Keratinocyte (primary cell): ENCODE data around the gene MN1. TPM values are rescaled to one million over a fixed set of nuclear protein-coding genes. Genes with fewer than 3 reads are reported as not detected.

ENCODE experiments used
- DNase-seq: peaks from one replicate; pipeline ENCODE4 v3.0.0-alpha.2; 2011; ENCODE audit warnings: low read depth, missing footprints, low spot score
- FAIRE-seq: peaks from 2 replicates; lab custom pipeline; 2011; peaks lifted over from hg19 to GRCh38; lab: Jason Lieb, UNC
- H2AFZ ChIP-seq: 2 replicates; pipeline ENCODE4 v1.6.0; 2012; ENCODE audit warnings: low read length, control low read depth, inconsistent platforms; ENCODE audit not compliant: control insufficient read depth
- H3K27ac ChIP-seq: 2 replicates; pipeline ENCODE4 v1.5.1; 2011; ENCODE audit warnings: low read length; ENCODE audit not compliant: control insufficient read depth, insufficient read depth
- H3K27me3 ChIP-seq: 3 replicates; pipeline ENCODE4 v1.6.0; 2011; ENCODE audit warnings: low read length; ENCODE audit not compliant: control insufficient read depth, insufficient read depth; ENCODE audit errors: extremely low read depth
- H3K36me3 ChIP-seq, 2 experiments: 2 replicates in 1 of 2; 3 replicates in 1 of 2; pipeline ENCODE4 v1.5.1; 2011; ENCODE audit warnings: low read length in 2 of 2, mild to moderate bottlenecking in 1 of 2; ENCODE audit not compliant: control insufficient read depth in 2 of 2, insufficient read depth in 2 of 2; ENCODE audit errors: extremely low read depth in 1 of 2
- H3K4me1 ChIP-seq: 3 replicates; pipeline ENCODE4 v1.5.1; 2011; ENCODE audit warnings: low read length; ENCODE audit not compliant: control insufficient read depth, insufficient read depth; ENCODE audit errors: extremely low read depth
- H3K4me2 ChIP-seq: 3 replicates; pipeline ENCODE4 v1.6.0; 2011; ENCODE audit warnings: low read depth, low read length; ENCODE audit not compliant: control insufficient read depth, insufficient read depth; ENCODE audit errors: extremely low read depth
- H3K4me3 ChIP-seq, 3 experiments: fragments of 200-600 bp in 1 of 3; sonication (generic) in 1 of 3; 2 replicates in 2 of 3; 3 replicates in 1 of 3; pipeline ENCODE4 v1.5.1; 2011 to 2016; ENCODE audit warnings: low read length in 3 of 3, mild to moderate bottlenecking in 3 of 3, control low read depth in 2 of 3, inconsistent platforms in 1 of 3, low read depth in 1 of 3, mixed read lengths in 1 of 3, mixed run types in 1 of 3, moderate library complexity in 1 of 3; ENCODE audit not compliant: control insufficient read depth in 2 of 3, insufficient read depth in 2 of 3; ENCODE audit errors: extremely low read depth in 1 of 3
- H3K79me2 ChIP-seq: 2 replicates; pipeline ENCODE4 v1.6.0; 2012; ENCODE audit warnings: low read length; ENCODE audit not compliant: control insufficient read depth, insufficient read depth
- H3K9ac ChIP-seq: 3 replicates; pipeline ENCODE4 v1.6.0; 2011; ENCODE audit warnings: low read length; ENCODE audit not compliant: control insufficient read depth, insufficient read depth; ENCODE audit errors: extremely low read depth
- H3K9me1 ChIP-seq: 3 replicates; pipeline ENCODE4 v1.6.0; 2011; ENCODE audit warnings: low read length; ENCODE audit not compliant: control insufficient read depth, insufficient read depth; ENCODE audit errors: extremely low read depth
- H3K9me3 ChIP-seq: 2 replicates; pipeline ENCODE4 v1.5.1; 2012; ENCODE audit warnings: low read depth, low read length; ENCODE audit not compliant: control insufficient read depth
- H4K20me1 ChIP-seq: 3 replicates; pipeline ENCODE4 v1.6.0; 2011; ENCODE audit warnings: low read length; ENCODE audit not compliant: control insufficient read depth, insufficient read depth; ENCODE audit errors: extremely low read depth
- CTCF ChIP-seq, 3 experiments: IDR thresholded peaks in 1 of 3; conservative IDR thresholded peaks in 1 of 3; optimal IDR thresholded peaks in 1 of 3; 2 replicates in 2 of 3; 3 replicates in 1 of 3; pipeline versions ENCODE3 to v1.5.1; 2011; ENCODE audit warnings: low read length in 3 of 3, mild to moderate bottlenecking in 3 of 3, moderate library complexity in 2 of 3, control low read depth in 1 of 3, inconsistent platforms in 1 of 3; ENCODE audit not compliant: insufficient read depth in 2 of 3; ENCODE audit errors: extremely low read depth in 1 of 3
- EZH2 ChIP-seq: IDR thresholded peaks from one replicate; pipeline ENCODE4 v1.6.1; 2012; ENCODE audit warnings: inconsistent platforms, mild to moderate bottlenecking, low read length, moderate library complexity
- dilution Hi-C: fragments of 300-500 bp; cut with MboI; formaldehyde crosslinking; loops from one replicate; pipeline ENCODE4 v1.7.0; 2020; ENCODE audit warnings: low sequenced_read_pairs; ENCODE audit not compliant: extremely low pct_ligation_motif_present
- polyA plus RNA-seq, 5 experiments: library from polyadenylated mRNA; depleted of rRNA in 3 of 5; stranded (reverse) in 3 of 5; stranded (forward) in 1 of 5; unstranded in 1 of 5; fragments of >200 nt; gene quantifications; 1 replicate in 1 of 5; 2 replicates in 3 of 5; 3 replicates in 1 of 5; pipeline versions ENCODE4 v1.2.1 to v1.2.3, GENCODE V29; 2011 to 2012; ENCODE audit warnings: missing spikeins in 2 of 5, low read depth in 1 of 5, low replicate concordance in 1 of 5

The MN1 gene
- polyA plus RNA-seq, 1 donor (not counting 4 experiments of a cell fraction or from before 2014, with no cell fraction given) = 2.2 TPM

GRCh38 chr22:27835446-27835845, 33.9 kb upstream of the MN1 start:
- Histone ChIP-seq H3K9ac (no peak overlapping the region), H3K9me3 (no peaks in the 10 kb centered on the region), H3K27me3 (no peaks in the 10 kb centered on the region), H2AFZ (no peak overlapping the region), H4K20me1 (no peaks in the 10 kb centered on the region), H3K79me2 (no peaks in the 10 kb centered on the region), H3K36me3 (no peaks in the 10 kb centered on the region), H3K9me1 (no peaks in the 10 kb centered on the region), H3K4me2 (no peak overlapping the region), H3K4me3 (no peak overlapping the region), H3K27ac (no peak overlapping the region), H3K4me1 (peaks cover 8% of the 10 kb centered on the region)
- dilution Hi-C loops = no loop called here
- TF ChIP-seq EZH2 (no peak), CTCF (optimal IDR thresholded peaks at IDR 0.05 in 1 of 3, IDR thresholded peaks at IDR 0.05 in 1 of 3, conservative IDR thresholded peaks at IDR 0.05 in 1 of 3; ENCODE audit: extremely low read depth in 1 of 3, insufficient read depth in 2 of 3, low read length in 3 of 3) (no peak)
- no peak for DNase-seq
- no peak for FAIRE-seq

GRCh38 chr22:27834364-27835185, 33.0 kb upstream of the MN1 start:
- Histone ChIP-seq H3K36me3 (no peaks in the 10 kb centered on the region), H3K4me3 (no peak overlapping the region), H2AFZ (no peak overlapping the region), H3K9ac (no peak overlapping the region), H3K4me1 (peaks cover 8% of the 10 kb centered on the region), H4K20me1 (no peaks in the 10 kb centered on the region), H3K27ac (no peak overlapping the region), H3K79me2 (no peaks in the 10 kb centered on the region), H3K4me2 (no peak overlapping the region), H3K9me1 (no peaks in the 10 kb centered on the region), H3K27me3 (no peaks in the 10 kb centered on the region), H3K9me3 (no peaks in the 10 kb centered on the region)
- DNase-seq = no peak
- no peak for TF ChIP-seq EZH2
- TF ChIP-seq CTCF (optimal IDR thresholded peaks at IDR 0.05 in 1 of 3, IDR thresholded peaks at IDR 0.05 in 1 of 3, conservative IDR thresholded peaks at IDR 0.05 in 1 of 3; ENCODE audit: extremely low read depth in 1 of 3, insufficient read depth in 2 of 3, low read length in 3 of 3) = no peak
- no peak for FAIRE-seq
- dilution Hi-C loops = no loop called here
